ENCODE data around the gene VTI1B.
A peak's percentile ranks its signal among the peaks of the same experiment; 100 is the strongest.
"Not testable (repeated sequence)": the region's sequence is repeated elsewhere in the genome, so short reads cannot be mapped to it uniquely, and the experiment has no call there.

Gene VTI1B

GRCh38 chr14:67704484-67705089 is 30.2 kb upstream of the VTI1B start:
- H3K9ac ChIP-seq, result no peak overlapping the region
- H3K4me1 ChIP-seq, result no peaks in the 10 kb centered on the region
- TF ChIP-seq Cebpa-rat (IDR thresholded peaks at IDR 0.05), result no peak
- no peaks in the 10 kb centered on the region for H4K20me1 ChIP-seq
- H3K36me3 ChIP-seq, result no peaks in the 10 kb centered on the region
- no peak overlapping the region for H3K4me3 ChIP-seq
- H3K27me3 ChIP-seq, result no peaks in the 10 kb centered on the region
- H3K27ac ChIP-seq, result no peak overlapping the region
- H3K4me2 ChIP-seq, result no peak overlapping the region
- peaks cover 23% of the 10 kb centered on the region for H3K9me3 ChIP-seq

DNA sequence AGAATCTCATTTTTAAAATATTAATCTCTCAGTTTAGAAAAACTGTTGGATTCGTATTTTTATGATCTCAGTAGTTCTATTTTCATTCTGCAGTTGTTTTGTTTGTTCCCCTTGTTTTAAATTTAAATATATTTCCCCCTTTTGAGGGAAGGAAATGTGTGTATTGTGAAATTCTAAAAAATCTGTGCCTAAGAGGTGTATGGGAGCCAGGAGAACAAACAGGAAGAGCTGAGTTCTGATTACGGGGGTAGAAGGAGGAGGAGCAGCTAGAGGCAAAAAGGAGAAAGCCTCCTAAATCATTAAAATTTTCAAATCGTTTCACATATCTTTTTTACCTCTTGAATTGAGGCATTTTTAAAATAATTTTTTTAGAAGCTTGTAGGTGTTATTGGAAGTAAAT is 29.6 kb upstream of the VTI1B start:
- peaks cover 18% of the 10 kb centered on the region for H3K9me3 ChIP-seq
- H3K4me2 ChIP-seq, result no peak overlapping the region
- H3K4me1 ChIP-seq, result no peaks in the 10 kb centered on the region
- H4K20me1 ChIP-seq, result no peaks in the 10 kb centered on the region
- no peaks in the 10 kb centered on the region for H3K36me3 ChIP-seq
- H3K4me3 ChIP-seq, result no peak overlapping the region
- H3K27me3 ChIP-seq, result no peaks in the 10 kb centered on the region
- no peak for TF ChIP-seq Cebpa-rat (IDR thresholded peaks at IDR 0.05)
- H3K27ac ChIP-seq, result no peak overlapping the region
- no peak overlapping the region for H3K9ac ChIP-seq

DNA sequence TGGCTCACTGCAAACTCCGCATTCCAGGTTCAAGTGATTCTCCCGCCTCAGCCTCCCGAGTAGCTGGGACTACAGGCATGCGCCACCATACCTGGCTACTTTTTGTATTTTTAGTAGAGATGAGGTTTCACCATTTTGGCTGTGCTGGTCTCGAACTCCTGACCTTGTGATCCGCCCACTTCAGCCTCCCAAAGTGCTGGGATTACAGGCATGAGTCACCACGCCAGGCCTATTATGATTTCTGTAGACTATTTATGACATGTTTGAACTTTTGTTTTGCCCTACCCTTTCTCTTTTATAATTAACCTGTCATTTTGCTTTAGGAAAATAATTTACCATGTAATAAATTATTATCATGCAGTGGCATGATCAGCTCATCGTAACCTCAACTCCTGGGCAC is 27.1 kb upstream of the VTI1B start, which contains the start of gene RDH12:
Gene RDH12, plus strand, starts transcription at position 395 of the 400 bp plus-strand sequence. CDS start 20,757 bp downstream, outside the sequence.
- not testable (repeated sequence) for H3K36me3 ChIP-seq, H3K4me2 ChIP-seq, H4K20me1 ChIP-seq, H3K27me3 ChIP-seq, H3K9me3 ChIP-seq, H3K4me1 ChIP-seq, H3K4me3 ChIP-seq, H3K27ac ChIP-seq
- peak within 1 kb of the TSS; percentile 29; the same call in 1 of the 2 replicates for H3K9ac ChIP-seq

DNA sequence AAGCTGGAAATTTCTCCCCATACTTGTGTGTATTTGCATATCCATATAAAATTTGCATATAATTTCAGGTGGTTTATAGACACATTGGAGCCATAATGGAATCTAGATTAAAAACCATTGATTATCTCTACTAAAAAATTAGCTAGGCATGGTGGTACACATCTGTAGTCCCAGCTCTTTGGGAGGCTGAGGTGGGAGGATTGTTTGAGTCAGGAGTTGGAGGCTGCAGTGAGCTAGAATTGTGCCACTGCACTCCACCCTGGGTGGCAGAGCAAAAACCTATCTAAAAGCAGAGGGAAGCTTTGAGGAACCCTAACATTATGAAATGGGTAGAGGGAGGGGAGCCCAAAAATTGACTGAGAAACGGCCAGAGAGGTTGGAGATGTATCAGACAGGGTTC is 23.7 kb upstream of the VTI1B start:
- Histone ChIP-seq H3K4me1 (peaks cover 21% of the 10 kb centered on the region), H3K27me3 (no peaks in the 10 kb centered on the region), H3K36me3 (peaks cover 5% of the 10 kb centered on the region; the same call in 1 of the 2 replicates), H3K9me3 (no peaks in the 10 kb centered on the region), H3K27ac (no peak overlapping the region), H4K20me1 (peaks cover 10% of the 10 kb centered on the region; the same call in 1 of the 2 replicates), H3K4me3 (no peak overlapping the region), H3K4me2 (no peak overlapping the region), H3K9ac (no peak overlapping the region)
- no peak for TF ChIP-seq Cebpa-rat (IDR thresholded peaks at IDR 0.05)

GRCh38 chr14:67697006-67697405 is 22.6 kb upstream of the VTI1B start:
- H3K9me3 ChIP-seq, result no peaks in the 10 kb centered on the region
- H3K36me3 ChIP-seq, result peaks cover 17% of the 10 kb centered on the region
- H3K4me2 ChIP-seq, result no peak overlapping the region
- no peak overlapping the region for H3K9ac ChIP-seq
- no peak overlapping the region for H3K4me3 ChIP-seq
- H3K27me3 ChIP-seq, result no peaks in the 10 kb centered on the region
- no peak for TF ChIP-seq Cebpa-rat (IDR thresholded peaks at IDR 0.05)
- peaks cover 22% of the 10 kb centered on the region; the same call in 1 of the 2 replicates for H4K20me1 ChIP-seq
- peaks cover 23% of the 10 kb centered on the region for H3K4me1 ChIP-seq
- no peak overlapping the region for H3K27ac ChIP-seq

DNA sequence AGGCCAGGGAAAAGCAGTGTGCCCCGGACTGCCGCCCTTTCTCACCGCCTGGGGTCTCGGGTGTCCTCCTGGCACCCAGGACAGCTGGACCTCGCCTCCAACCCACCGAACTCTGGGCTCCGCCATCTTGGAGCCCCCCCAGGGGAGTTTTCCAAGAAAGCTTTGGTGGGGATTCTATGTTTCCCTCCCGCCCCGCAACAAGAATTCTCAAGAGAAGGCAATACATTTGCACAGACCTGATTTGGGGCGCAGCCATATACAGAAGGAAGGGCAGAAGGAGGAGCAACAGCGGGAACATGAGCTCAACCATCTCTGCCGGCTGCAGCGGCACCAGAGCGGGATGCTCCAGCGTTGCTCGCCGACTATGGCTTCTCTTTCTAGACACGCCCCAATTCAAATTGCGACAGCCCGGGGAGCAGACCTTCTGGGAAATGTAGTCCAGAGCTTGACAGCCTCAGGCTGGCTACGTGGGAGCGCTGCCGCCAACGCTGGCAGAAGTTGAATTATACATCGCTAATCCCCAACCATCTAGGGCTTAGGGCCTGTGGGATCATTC is 21.0 kb upstream of the VTI1B start, which contains the start of gene RDH11:
Gene RDH11, minus strand, starts transcription at position 371 of the 556 bp plus-strand sequence. Its CDS starts 61 bp downstream, at position 310.
- peak within 1 kb of the TSS; percentile 77 for H3K27ac ChIP-seq
- H3K36me3 ChIP-seq, result peaks cover 32% of the 10 kb centered on the region
- H4K20me1 ChIP-seq, result peaks cover 35% of the 10 kb centered on the region
- peak within 1 kb of the TSS; percentile 82 for H3K4me2 ChIP-seq
- no peaks in the 10 kb centered on the region for H3K27me3 ChIP-seq
- H3K4me1 ChIP-seq, result peaks cover 23% of the 10 kb centered on the region
- peak within 1 kb of the TSS; percentile 86 for H3K9ac ChIP-seq
- peak; percentile 89 for TF ChIP-seq Cebpa-rat (IDR thresholded peaks at IDR 0.05)
- peak within 1 kb of the TSS; percentile 89 for H3K4me3 ChIP-seq
- H3K9me3 ChIP-seq, result no peaks in the 10 kb centered on the region

- Histone ChIP-seq H3K36me3 (peaks cover 38% of the 10 kb centered on the region), H3K9me3 (no peaks in the 10 kb centered on the region), H3K27me3 (no peaks in the 10 kb centered on the region), H3K4me1 (peaks cover 23% of the 10 kb centered on the region), H3K9ac (peak overlapping the region; percentile 86), H3K4me2 (peak overlapping the region; percentile 82), H3K4me3 (peak overlapping the region; percentile 89), H4K20me1 (peaks cover 37% of the 10 kb centered on the region), H3K27ac (peak overlapping the region; percentile 77)
- TF ChIP-seq Cebpa-rat (IDR thresholded peaks at IDR 0.05), result no peak
Measured at GRCh38 chr14:67694791-67695393, 20.5 kb upstream of the VTI1B start.

DNA sequence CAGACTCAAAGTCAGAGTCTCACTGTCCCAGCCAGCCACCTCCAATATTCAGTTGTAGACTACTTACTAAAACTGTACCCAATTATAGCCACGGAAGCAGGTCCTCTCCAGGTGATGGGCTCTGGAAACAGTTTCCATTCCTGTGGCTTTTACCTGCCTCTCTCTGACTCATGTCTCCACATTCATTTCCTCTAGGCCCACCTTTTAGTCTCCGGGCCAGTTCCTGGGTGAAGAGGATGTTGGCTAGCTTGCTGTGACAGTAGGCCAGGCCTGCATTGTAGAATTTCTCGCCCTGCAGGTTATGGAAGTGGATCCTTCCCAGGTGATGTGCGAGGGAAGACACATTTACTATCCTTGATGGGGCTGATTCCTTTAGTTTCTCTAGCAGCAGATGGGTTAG is 15.6 kb upstream of the VTI1B start:
- no peak overlapping the region for H3K27ac ChIP-seq
- H3K9ac ChIP-seq, result no peak overlapping the region
- H3K4me3 ChIP-seq, result no peak overlapping the region
- H3K27me3 ChIP-seq, result no peaks in the 10 kb centered on the region
- no peak overlapping the region for H3K4me2 ChIP-seq
- H4K20me1 ChIP-seq, result peaks cover 37% of the 10 kb centered on the region
- H3K36me3 ChIP-seq, result peaks cover 87% of the 10 kb centered on the region
- H3K9me3 ChIP-seq, result no peaks in the 10 kb centered on the region
- H3K4me1 ChIP-seq, result peaks cover 19% of the 10 kb centered on the region
- TF ChIP-seq Cebpa-rat (IDR thresholded peaks at IDR 0.05), result no peak

GRCh38 chr14:67683842-67684241 is 9.4 kb upstream of the VTI1B start:
- Histone ChIP-seq H3K36me3 (peaks cover 95% of the 10 kb centered on the region), H3K9ac (no peak overlapping the region), H3K4me2 (no peak overlapping the region), H3K4me1 (no peaks in the 10 kb centered on the region), H3K27ac (no peak overlapping the region), H3K4me3 (no peak overlapping the region), H3K9me3 (no peaks in the 10 kb centered on the region), H3K27me3 (no peaks in the 10 kb centered on the region), H4K20me1 (no peaks in the 10 kb centered on the region; the same call in 1 of the 2 replicates)
- no peak for TF ChIP-seq Cebpa-rat (IDR thresholded peaks at IDR 0.05)

- peaks cover 82% of the 10 kb centered on the region for H3K36me3 ChIP-seq
Measured at GRCh38 chr14:67680941-67681340, 6.5 kb upstream of the VTI1B start.

More at GRCh38 chr14:67680941-67681340, 6.5 kb upstream of the VTI1B start:
- H3K27me3 ChIP-seq, result no peaks in the 10 kb centered on the region
- H3K4me1 ChIP-seq, result no peaks in the 10 kb centered on the region
- no peak overlapping the region for H3K27ac ChIP-seq
- H3K9ac ChIP-seq, result no peak overlapping the region
- no peak overlapping the region for H3K4me3 ChIP-seq
- H3K4me2 ChIP-seq, result no peak overlapping the region
- no peaks in the 10 kb centered on the region for H3K9me3 ChIP-seq
- TF ChIP-seq Cebpa-rat (IDR thresholded peaks at IDR 0.05), result no peak
- no peaks in the 10 kb centered on the region; the same call in 1 of the 2 replicates for H4K20me1 ChIP-seq
